Activated naive CD4-positive, alpha-beta T cell treated with anti-CD3 and anti-CD28 coated beads, Interleukin-2, amount 10 ng/mL, durations not matched to agents 7 days and 5 days (primary cell): ENCODE measurements around the gene CHRNA9.
A peak's percentile ranks its signal among the peaks of the same experiment; 100 is the strongest.
"Not testable (repeated sequence)": the region's sequence is repeated elsewhere in the genome, so short reads cannot be mapped to it uniquely, and the experiment has no call there.

Source experiments
- CTCF ChIA-PET: fragments of 350-600 bp; sonication (Branson Sonifier 250); formaldehyde crosslinking; loops from one replicate; lab custom pipeline; 2021; ENCODE audit warnings: antibody characterized with exemption; lab: Charles Lee
- DNase-seq: peaks from one replicate; pipeline ENCODE4 v3.0.0-alpha.2; 2020
- H3K27ac Mint-ChIP-seq: one replicate; pipeline ENCODE4 v1.8.0; 2021; ENCODE audit warnings: mild to moderate bottlenecking, moderate library complexity, mixed read lengths
- H3K27me3 Mint-ChIP-seq: one replicate; pipeline ENCODE4 v1.8.0; 2021; ENCODE audit warnings: mild to moderate bottlenecking, mixed read lengths
- H3K36me3 Mint-ChIP-seq: one replicate; pipeline ENCODE4 v1.8.0; 2021; ENCODE audit warnings: mixed read lengths
- H3K4me1 Mint-ChIP-seq: one replicate; pipeline ENCODE4 v1.8.0; 2021; ENCODE audit warnings: mixed read lengths
- H3K4me3 Mint-ChIP-seq: one replicate; pipeline ENCODE4 v1.8.0; 2021; ENCODE audit warnings: mild to moderate bottlenecking, moderate library complexity, mixed read lengths
- H3K9me3 Mint-ChIP-seq: one replicate; pipeline ENCODE4 v1.8.0; 2021; ENCODE audit warnings: mixed read lengths

Gene CHRNA9

DNA sequence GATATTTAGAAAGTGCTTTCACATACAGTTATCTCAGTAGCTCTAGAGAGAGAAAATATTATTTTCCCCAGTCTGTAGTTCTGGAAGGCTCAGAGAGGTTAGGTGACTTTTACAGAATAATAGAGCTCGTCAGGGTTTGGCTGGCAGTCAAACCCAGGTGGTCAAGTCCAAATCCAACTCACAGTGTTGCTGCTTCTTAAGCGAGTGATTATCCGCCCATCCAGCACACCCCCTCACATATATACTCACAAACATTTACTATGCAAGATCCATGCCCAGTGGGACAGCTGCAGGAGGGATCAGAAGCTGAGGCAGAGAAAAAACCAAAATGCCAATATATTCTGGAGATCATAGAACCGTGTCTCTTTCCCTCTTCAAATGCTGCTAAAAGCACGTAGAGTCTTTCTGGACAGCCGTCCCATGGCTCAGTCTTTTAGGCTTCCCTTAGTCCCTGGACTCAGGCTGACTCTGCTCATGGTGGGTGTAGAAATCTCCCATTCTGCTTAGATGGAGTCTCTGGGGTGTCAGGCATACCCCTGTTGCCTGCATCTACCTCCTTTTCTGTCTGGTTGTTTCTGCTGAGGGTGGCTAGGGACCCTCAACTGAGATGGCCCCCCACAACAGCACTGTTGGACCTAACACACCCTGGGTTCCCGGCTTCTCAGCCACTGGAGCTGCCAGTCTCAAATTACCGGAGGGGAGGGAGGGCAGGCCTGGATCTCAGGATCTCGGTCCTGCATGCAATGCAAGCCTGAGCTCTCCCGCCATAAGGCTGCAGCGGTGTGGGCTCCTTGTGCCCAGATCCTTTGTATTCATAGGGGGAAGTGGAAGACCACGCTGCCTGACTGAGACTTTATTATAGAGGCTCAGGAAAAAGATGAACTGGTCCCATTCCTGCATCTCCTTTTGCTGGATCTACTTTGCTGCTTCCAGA is at the start of gene CHRNA9:
CHRNA9 (plus strand) TSS at position 743 of the 934 bp plus-strand sequence; CDS start at position 878, 135 bp downstream.
- Mint-ChIP-seq H3K27ac (no peak within 1 kb of the TSS), H3K9me3 (peaks cover 4% of the 10 kb centered on the region), H3K27me3 (peaks cover 29% of the 10 kb centered on the region), H3K4me1 (peaks cover 12% of the 10 kb centered on the region), H3K4me3 (no peak within 1 kb of the TSS), H3K36me3 (peaks cover 2% of the 10 kb centered on the region)
- CTCF ChIA-PET = interaction anchor here (1.6 to 1.7 kb wide), 2 partner anchors 9 kb away, joined by 6 read pairs; no protein-coding TSS in a partner anchor
- no peak for DNase-seq

DNA sequence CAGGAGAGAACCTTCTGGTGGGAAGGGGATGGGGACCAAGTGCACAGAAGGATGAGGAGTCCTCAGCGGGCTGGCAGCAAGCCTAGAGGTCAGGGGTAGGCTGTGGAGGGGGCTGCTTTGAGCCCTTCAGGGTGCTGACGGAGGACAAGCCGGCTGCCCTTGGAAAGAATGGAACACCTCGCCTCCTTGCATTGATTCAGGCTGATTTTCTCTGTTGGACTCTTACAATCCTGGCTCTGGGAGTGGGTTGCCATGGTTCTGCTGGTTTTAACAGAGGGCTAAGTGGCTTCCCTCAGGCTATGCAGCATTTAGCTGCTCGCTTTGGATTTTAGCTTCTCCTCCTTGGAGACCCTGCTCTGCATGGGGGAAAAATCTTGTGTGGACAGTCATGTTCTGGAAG is 49.4 kb upstream of the CHRNA9 start:
- no peaks in the 10 kb centered on the region for H3K27me3 Mint-ChIP-seq
- CTCF ChIA-PET = interaction anchor here (1.2 to 1.3 kb wide), 2 partner anchors 24 to 39 kb away, joined by 3 to 4 read pairs; no protein-coding TSS in a partner anchor
- H3K27ac Mint-ChIP-seq = no peak overlapping the region
- peaks cover 9% of the 10 kb centered on the region for H3K9me3 Mint-ChIP-seq
- H3K4me3 Mint-ChIP-seq = no peak overlapping the region
- H3K36me3 Mint-ChIP-seq = peaks cover 17% of the 10 kb centered on the region
- DNase-seq = no peak
- peaks cover 76% of the 10 kb centered on the region for H3K4me1 Mint-ChIP-seq

DNA sequence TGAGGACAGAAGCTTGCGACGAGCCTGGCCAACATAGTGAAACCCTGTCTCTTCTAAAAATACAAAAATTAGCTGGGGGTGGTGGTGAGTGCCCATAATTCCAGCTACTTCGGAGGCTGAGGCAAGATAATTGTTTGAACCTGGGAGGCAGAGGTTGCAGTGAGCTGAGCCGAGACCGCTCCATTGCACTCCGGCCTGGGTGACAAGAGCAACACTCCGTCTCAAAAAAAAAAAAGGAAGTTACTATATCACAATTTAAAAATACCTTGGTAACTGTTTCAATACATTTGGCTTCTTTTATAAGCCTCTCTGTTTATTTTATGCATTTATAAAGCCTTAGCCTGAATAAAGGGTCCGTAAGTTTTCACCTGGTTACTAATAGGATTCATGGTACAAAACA is 46.6 kb upstream of the CHRNA9 start:
- CTCF ChIA-PET = interaction anchor here (0.8 to 3.7 kb wide), 4 partner anchors 12 to 28 kb away, joined by 3 to 14 read pairs (median 8); no protein-coding TSS in a partner anchor
- H3K4me3 Mint-ChIP-seq = no peak overlapping the region
- H3K36me3 Mint-ChIP-seq = peaks cover 10% of the 10 kb centered on the region
- DNase-seq = no peak
- peaks cover 72% of the 10 kb centered on the region for H3K4me1 Mint-ChIP-seq
- peaks cover 7% of the 10 kb centered on the region for H3K9me3 Mint-ChIP-seq
- H3K27me3 Mint-ChIP-seq = no peaks in the 10 kb centered on the region
- peak overlapping the region; percentile 9 for H3K27ac Mint-ChIP-seq

- Mint-ChIP-seq H3K4me3 (peak overlapping the region; percentile 24), H3K27me3 (no peaks in the 10 kb centered on the region), H3K27ac (peak overlapping the region; percentile 85), H3K36me3 (peaks cover 9% of the 10 kb centered on the region), H3K4me1 (peaks cover 62% of the 10 kb centered on the region), H3K9me3 (peaks cover 7% of the 10 kb centered on the region)
- peak; percentile 33 for DNase-seq
- CTCF ChIA-PET = interaction anchor here (0.6 to 3.7 kb wide), 10 partner anchors 11 to 86 kb away, joined by 3 to 14 read pairs (median 3); no protein-coding TSS in a partner anchor
Observed at GRCh38 chr4:40289366-40290188, 45.6 kb upstream of the CHRNA9 start.

GRCh38 chr4:40290611-40291186 is 44.4 kb upstream of the CHRNA9 start:
- not testable (repeated sequence) for H3K9me3 Mint-ChIP-seq, H3K4me3 Mint-ChIP-seq, DNase-seq, H3K36me3 Mint-ChIP-seq, H3K27me3 Mint-ChIP-seq
- peaks cover 56% of the 10 kb centered on the region for H3K4me1 Mint-ChIP-seq
- CTCF ChIA-PET = interaction anchor here (0.6 to 3.7 kb wide), 9 partner anchors 10 to 223 kb away, joined by 3 to 14 read pairs (median 3); no protein-coding TSS in a partner anchor
- H3K27ac Mint-ChIP-seq = peak overlapping the region; percentile 85

- Mint-ChIP-seq H3K9me3 (peaks cover 7% of the 10 kb centered on the region), H3K36me3 (peaks cover 7% of the 10 kb centered on the region), H3K4me3 (no peak overlapping the region), H3K27me3 (no peaks in the 10 kb centered on the region), H3K4me1 (peaks cover 50% of the 10 kb centered on the region), H3K27ac (no peak overlapping the region)
- CTCF ChIA-PET = interaction anchor here (1.3 to 2.6 kb wide), 2 partner anchors 15 to 33 kb away, joined by 5 to 8 read pairs; no protein-coding TSS in a partner anchor
- DNase-seq = no peak
Observed at GRCh38 chr4:40292313-40292759, 42.8 kb upstream of the CHRNA9 start.

- peaks cover 15% of the 10 kb centered on the region for H3K9me3 Mint-ChIP-seq
Observed at GRCh38 chr4:40294339-40294738, 40.8 kb upstream of the CHRNA9 start.

DNA sequence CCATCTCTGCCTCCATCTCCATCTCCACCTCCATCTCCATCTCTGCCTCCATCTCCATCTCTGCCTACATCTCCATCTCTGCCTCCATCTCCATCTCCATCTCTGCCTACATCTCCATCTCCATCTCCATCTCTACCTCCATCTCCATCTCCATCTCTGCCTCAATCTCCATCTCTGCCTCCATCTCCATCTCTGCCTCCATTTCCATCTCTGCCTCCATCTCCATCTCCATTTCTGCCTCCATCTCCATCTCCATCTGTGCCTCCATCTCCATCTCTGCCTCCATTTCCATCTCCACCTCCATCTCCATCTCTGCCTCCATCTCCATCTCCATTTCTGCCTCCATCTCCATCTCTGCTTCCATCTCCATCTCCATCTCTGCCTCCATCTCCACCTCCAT is 40.1 kb upstream of the CHRNA9 start:
- Mint-ChIP-seq H3K4me1 (peaks cover 50% of the 10 kb centered on the region), H3K9me3 (peaks cover 15% of the 10 kb centered on the region), H3K36me3 (peaks cover 14% of the 10 kb centered on the region)
- CTCF ChIA-PET, DNase-seq, H3K4me3 Mint-ChIP-seq, H3K27me3 Mint-ChIP-seq, H3K27ac Mint-ChIP-seq: not testable (repeated sequence)

More at GRCh38 chr4:40294339-40294738, 40.8 kb upstream of the CHRNA9 start:
- no peak overlapping the region for H3K27ac Mint-ChIP-seq
- peaks cover 14% of the 10 kb centered on the region for H3K36me3 Mint-ChIP-seq
- DNase-seq = no peak
- no peaks in the 10 kb centered on the region for H3K27me3 Mint-ChIP-seq
- H3K4me3 Mint-ChIP-seq = no peak overlapping the region
- CTCF ChIA-PET = interaction anchor here (2.6 kb wide), 1 partner anchor 13 kb away, joined by 8 read pairs; no protein-coding TSS in a partner anchor
- peaks cover 51% of the 10 kb centered on the region for H3K4me1 Mint-ChIP-seq

- peaks cover 50% of the 10 kb centered on the region for H3K4me1 Mint-ChIP-seq
- no peak overlapping the region for H3K27ac Mint-ChIP-seq
- H3K9me3 Mint-ChIP-seq = peaks cover 15% of the 10 kb centered on the region
- CTCF ChIA-PET = no interaction called here
- peaks cover 14% of the 10 kb centered on the region for H3K36me3 Mint-ChIP-seq
- no peak for DNase-seq
- no peaks in the 10 kb centered on the region for H3K27me3 Mint-ChIP-seq
- H3K4me3 Mint-ChIP-seq = no peak overlapping the region
Observed at GRCh38 chr4:40295572-40295971, 39.6 kb upstream of the CHRNA9 start.

DNA sequence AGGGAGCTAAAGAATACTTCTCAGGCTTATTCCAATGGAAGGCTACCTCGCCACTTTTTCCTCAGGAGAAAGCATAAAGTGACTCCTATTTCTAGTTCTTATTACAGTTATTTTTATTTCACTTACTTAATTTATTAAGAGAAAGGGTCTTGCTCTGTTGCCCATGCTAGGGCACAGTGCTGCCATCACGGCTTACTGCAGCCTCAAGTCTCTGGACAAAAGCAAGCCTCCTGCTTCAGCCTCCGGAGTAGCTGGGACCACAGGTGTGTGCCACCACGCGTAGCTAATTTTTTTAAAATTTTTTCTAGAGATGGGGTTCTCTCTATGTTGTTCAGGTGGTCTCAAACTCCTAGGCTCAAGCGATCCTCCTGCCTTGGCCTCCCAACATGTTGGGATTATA is 36.0 kb upstream of the CHRNA9 start:
- H3K4me3 Mint-ChIP-seq = no peak overlapping the region
- H3K27ac Mint-ChIP-seq = no peak overlapping the region
- peaks cover 8% of the 10 kb centered on the region for H3K9me3 Mint-ChIP-seq
- DNase-seq = no peak
- peaks cover 14% of the 10 kb centered on the region for H3K36me3 Mint-ChIP-seq
- H3K4me1 Mint-ChIP-seq = peaks cover 62% of the 10 kb centered on the region
- H3K27me3 Mint-ChIP-seq = no peaks in the 10 kb centered on the region
- CTCF ChIA-PET = interaction anchor here (0.6 to 1.0 kb wide), 3 partner anchors 11 to 66 kb away, joined by 3 read pairs; no protein-coding TSS in a partner anchor

DNA sequence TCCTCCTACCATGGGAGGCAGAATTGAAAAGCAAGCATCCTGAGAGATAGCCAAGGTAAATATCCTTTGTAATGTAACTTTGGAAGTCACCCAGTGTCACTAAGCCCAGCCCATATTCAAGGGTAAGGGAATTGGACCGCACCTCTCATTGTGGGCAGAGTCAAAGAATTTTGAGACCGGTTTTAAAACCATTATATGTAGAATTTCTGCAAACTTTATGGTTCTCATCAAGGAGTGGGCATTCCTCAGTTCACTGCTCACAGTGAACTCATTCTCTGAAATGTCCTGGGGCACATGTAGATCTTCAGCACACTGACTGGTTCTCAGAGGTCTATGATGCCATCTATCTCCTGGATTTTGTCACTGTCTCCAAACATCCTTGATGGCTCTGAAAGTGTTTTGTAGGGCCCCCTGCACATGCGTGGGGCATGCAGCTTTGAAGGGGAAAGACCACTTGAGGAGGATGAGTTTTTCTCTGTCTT is 35.3 kb upstream of the CHRNA9 start:
- DNase-seq = no peak
- Mint-ChIP-seq H3K36me3 (peaks cover 19% of the 10 kb centered on the region), H3K4me3 (no peak overlapping the region), H3K27ac (peak overlapping the region; percentile 95), H3K9me3 (peaks cover 13% of the 10 kb centered on the region), H3K27me3 (no peaks in the 10 kb centered on the region), H3K4me1 (peaks cover 68% of the 10 kb centered on the region)
- CTCF ChIA-PET = interaction anchor here (1.0 to 3.0 kb wide), 6 partner anchors 10 to 100 kb away, joined by 3 to 14 read pairs (median 5); no protein-coding TSS in a partner anchor

- no peaks in the 10 kb centered on the region for H3K27me3 Mint-ChIP-seq
- DNase-seq = no peak
- peaks cover 14% of the 10 kb centered on the region for H3K9me3 Mint-ChIP-seq
- CTCF ChIA-PET = interaction anchor here (0.6 to 3.0 kb wide), 7 partner anchors 10 to 151 kb away, joined by 3 to 14 read pairs (median 5); no protein-coding TSS in a partner anchor
- peak overlapping the region; percentile 95 for H3K27ac Mint-ChIP-seq
- peak overlapping the region; percentile 52 for H3K4me3 Mint-ChIP-seq
- peaks cover 21% of the 10 kb centered on the region for H3K36me3 Mint-ChIP-seq
- H3K4me1 Mint-ChIP-seq = peaks cover 75% of the 10 kb centered on the region
Observed at GRCh38 chr4:40300371-40301162, 34.6 kb upstream of the CHRNA9 start.
